Measurements from ENCODE around the gene ZER1. TPM values are rescaled to one million over a fixed set of nuclear protein-coding genes. Genes with fewer than 3 reads are reported as not detected.
A peak's percentile ranks its signal among the peaks of the same experiment; 100 is the strongest.
"Not testable (repeated sequence)": the region's sequence is repeated elsewhere in the genome, so short reads cannot be mapped to it uniquely, and the experiment has no call there.

ZER1 gene
- total RNA-seq, 1 donor from 2014 or later = 24.2 TPM

DNA sequence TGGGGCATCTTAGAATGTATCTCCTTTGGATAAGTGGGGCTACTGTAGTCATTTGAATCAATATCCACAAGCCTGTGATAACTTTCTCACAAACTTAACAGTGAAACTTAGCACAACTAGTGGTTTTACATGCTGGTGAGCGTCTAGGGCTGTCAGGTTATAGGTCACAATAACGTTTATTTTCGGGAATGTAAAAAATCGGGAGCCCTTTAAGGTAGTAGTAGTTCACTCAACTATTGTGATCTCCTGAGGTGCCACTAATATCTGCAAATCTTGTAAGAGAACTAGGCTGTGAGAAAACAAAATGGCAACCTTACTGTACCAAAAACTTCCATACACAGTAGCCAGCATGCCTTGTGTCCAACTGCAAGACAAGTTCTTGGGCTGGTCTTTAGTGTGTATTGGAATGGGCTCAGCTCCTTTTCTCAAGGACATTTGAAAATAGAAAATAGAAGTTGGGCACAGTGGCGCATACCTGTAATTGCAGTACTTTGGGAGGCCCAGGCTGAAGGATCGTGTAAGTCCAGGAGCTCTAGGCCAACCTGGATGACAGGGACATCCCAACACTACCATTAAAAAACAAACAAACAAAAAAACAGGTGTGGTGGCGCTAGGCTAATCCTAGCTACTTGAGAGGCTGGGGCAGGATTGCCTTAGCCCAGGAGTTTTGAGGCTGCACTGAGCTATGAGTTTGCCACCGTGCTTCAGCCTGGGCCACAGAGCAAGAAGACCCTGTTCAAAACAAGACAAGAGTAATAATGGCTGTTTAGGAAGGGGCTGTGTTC, 74.6 kb downstream of the ZER1 start:
- TF ChIP-seq CTCF (IDR thresholded peaks at IDR 0.05; ENCODE audit: insufficient read depth, low read length, poor library complexity, severe bottlenecking) = no peak
- no peaks in the 10 kb centered on the region for H3K27me3 ChIP-seq (ENCODE audit: control insufficient read depth, insufficient read depth, low read length)
- no peak overlapping the region for H3K4me3 ChIP-seq (ENCODE audit: low read depth, low read length)
- no peaks in the 10 kb centered on the region for H3K36me3 ChIP-seq (ENCODE audit: control insufficient read depth, insufficient read depth, low read length)
- no peak for DNase-seq (ENCODE audit: low read depth)

DNA sequence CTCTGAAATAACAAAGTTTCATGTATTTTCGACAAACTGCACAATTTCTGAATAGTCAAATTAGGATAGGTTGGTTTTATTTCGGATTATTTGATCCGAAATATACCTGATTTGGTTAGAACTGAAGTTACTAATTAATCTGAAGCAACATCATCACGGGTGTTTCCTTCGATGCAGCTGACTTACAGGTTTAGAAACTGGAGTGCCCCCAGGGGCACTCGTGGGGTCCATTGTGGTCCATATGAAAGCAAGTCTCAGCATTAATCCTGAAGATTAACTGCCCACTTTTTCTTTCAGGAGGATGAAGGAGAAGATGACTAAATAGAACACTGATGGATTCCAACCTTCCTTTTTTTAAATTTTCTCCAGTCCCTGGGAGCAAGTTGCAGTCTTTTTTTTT, 77.4 kb downstream of the ZER1 start:
- H3K36me3 ChIP-seq (ENCODE audit: control insufficient read depth, insufficient read depth, low read length) = peaks cover 1% of the 10 kb centered on the region
- H3K27me3 ChIP-seq (ENCODE audit: control insufficient read depth, insufficient read depth, low read length) = no peaks in the 10 kb centered on the region
- no peak overlapping the region for H3K4me3 ChIP-seq (ENCODE audit: low read depth, low read length)
- DNase-seq (ENCODE audit: low read depth) = no peak
- no peak for TF ChIP-seq CTCF (IDR thresholded peaks at IDR 0.05; ENCODE audit: insufficient read depth, low read length, poor library complexity, severe bottlenecking)

GRCh38 chr9:128693738-128694137, 78.0 kb downstream of the ZER1 start:
- not testable (repeated sequence) for H3K4me3 ChIP-seq (ENCODE audit: low read depth, low read length); DNase-seq (ENCODE audit: low read depth); H3K36me3 ChIP-seq (ENCODE audit: control insufficient read depth, insufficient read depth, low read length); H3K27me3 ChIP-seq (ENCODE audit: control insufficient read depth, insufficient read depth, low read length)

DNA sequence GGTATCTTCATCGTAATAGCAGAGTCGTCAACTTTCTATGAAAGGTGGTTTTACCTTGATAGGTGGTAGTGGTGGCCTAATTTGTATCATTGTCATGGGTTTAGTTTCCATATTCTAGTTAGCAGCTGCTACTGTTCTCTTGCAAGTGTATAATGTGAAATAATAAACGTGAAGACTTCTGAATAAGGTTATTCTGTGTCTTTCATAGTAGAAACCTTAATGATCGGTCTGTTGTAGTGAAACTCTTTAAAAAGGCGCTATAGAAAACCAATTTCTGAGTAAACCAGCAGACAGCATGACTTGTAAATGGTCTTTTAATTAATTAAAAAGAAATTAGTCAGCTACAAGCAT, 81.1 kb downstream of the ZER1 start:
- Histone ChIP-seq H3K4me3 (ENCODE audit: low read depth, low read length) (peak overlapping the region; percentile 95), H3K36me3 (ENCODE audit: control insufficient read depth, insufficient read depth, low read length) (peaks cover 1% of the 10 kb centered on the region), H3K27me3 (ENCODE audit: control insufficient read depth, insufficient read depth, low read length) (no peaks in the 10 kb centered on the region)
- no peak for TF ChIP-seq CTCF (IDR thresholded peaks at IDR 0.05; ENCODE audit: insufficient read depth, low read length, poor library complexity, severe bottlenecking)
- no peak for DNase-seq (ENCODE audit: low read depth)

DNA sequence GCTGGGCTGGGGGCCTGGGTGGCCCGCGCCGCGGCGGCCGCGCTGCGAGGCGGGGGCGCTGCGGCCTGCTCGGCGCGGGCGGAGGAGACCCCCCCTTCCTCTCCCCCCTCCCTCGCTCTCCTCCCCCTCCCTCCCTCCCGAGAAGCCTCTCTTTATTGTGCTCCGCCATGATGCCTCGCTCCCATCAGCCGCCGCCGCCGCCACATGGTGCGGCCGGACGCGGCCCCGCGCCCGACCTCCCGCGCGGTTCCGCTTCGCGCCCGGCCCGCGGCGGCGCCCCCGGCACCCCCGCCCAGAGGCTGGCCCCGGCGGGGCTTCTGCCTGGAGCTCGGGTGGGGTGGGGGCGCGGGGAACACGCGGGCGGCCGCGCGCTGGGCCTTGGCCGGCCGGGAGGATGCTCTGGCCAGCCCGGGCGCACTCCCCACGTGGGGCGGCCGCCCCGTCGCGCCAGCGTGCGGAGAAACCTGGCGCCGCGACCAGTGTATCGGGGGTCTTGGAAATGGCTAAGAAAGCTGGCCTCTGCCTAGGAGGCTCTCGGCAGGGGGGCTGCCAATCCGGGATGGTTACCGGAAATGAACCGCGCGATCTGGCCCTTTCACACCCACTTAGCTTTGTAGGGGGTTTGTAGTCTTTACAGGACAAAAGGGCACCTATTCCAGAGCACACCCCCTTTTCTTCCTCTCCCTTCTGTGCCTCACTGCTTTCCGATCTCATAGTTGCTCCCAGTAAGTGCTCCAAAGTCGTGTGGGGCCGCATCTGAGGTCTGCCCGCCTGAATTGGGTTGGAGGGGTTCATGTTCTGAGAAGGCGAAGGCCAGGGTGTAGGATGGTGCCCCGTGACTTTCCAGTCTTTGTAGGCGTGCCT, 81.7 kb downstream of the ZER1 start:
- no peak for TF ChIP-seq CTCF (IDR thresholded peaks at IDR 0.05; ENCODE audit: insufficient read depth, low read length, poor library complexity, severe bottlenecking)
- peak overlapping the region; percentile 95 for H3K4me3 ChIP-seq (ENCODE audit: low read depth, low read length)
- H3K36me3 ChIP-seq (ENCODE audit: control insufficient read depth, insufficient read depth, low read length) = peaks cover 1% of the 10 kb centered on the region
- no peak for DNase-seq (ENCODE audit: low read depth)
- H3K27me3 ChIP-seq (ENCODE audit: control insufficient read depth, insufficient read depth, low read length) = no peaks in the 10 kb centered on the region

DNA sequence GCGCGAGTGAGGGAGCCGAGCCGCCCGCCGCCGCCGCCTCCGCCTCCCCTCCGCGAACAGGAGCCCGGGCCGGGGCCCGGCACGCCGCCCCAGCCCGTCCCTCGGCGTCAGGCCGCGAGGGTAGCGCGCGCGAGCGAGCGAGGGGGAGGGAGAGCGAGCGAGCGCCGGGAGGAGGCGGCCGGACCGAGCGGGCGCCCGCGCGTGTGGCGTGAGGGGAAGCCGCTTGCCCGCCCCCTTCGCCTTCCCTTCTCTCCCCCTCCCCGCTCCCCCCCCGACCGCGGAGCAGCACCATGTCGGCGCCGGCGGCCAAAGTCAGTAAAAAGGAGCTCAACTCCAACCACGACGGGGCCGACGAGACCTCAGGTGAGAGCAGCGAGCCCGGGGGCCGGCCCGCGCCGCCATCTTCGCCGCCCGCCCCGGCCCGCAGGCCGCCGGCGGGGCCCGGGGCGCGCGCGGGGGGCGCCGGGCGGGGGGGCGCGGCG, 82.4 kb downstream of the ZER1 start:
- Histone ChIP-seq H3K4me3 (ENCODE audit: low read depth, low read length) (peak overlapping the region; percentile 95), H3K36me3 (ENCODE audit: control insufficient read depth, insufficient read depth, low read length) (peaks cover 1% of the 10 kb centered on the region), H3K27me3 (ENCODE audit: control insufficient read depth, insufficient read depth, low read length) (no peaks in the 10 kb centered on the region)
- TF ChIP-seq CTCF (IDR thresholded peaks at IDR 0.05; ENCODE audit: insufficient read depth, low read length, poor library complexity, severe bottlenecking) = no peak
- no peak for DNase-seq (ENCODE audit: low read depth)
